Panc1 (cell line): ENCODE measurements around the gene SGMS1. TPM values are rescaled to one million over a fixed set of nuclear protein-coding genes. Genes with fewer than 3 reads are reported as not detected.

Experiments used
- ATAC-seq: fragments of 200-7000 bp; cut with Tn5 transposase; 2 replicates; pipeline ENCODE4 v1.9.1; 2020; ENCODE audit warnings: mild to moderate bottlenecking, moderate library complexity
- BruUV-seq: library from RNA; stranded (reverse); fragments of 400-500 nt; replicated peaks from 2 replicates; lab custom pipeline; 2021; lab: Mats Ljungman, UMichigan
- CTCF ChIA-PET: fragments of 300-600 bp; sonication (Branson Sonifier 250); formaldehyde crosslinking; loops from one replicate; lab custom pipeline; 2022; ENCODE audit warnings: antibody characterized with exemption; lab: Charles Lee
- POLR2A ChIA-PET: fragments of 300-600 bp; sonication (Branson Sonifier 250); formaldehyde crosslinking; loops from one replicate; lab custom pipeline; 2022; ENCODE audit warnings: antibody characterized with exemption; lab: Charles Lee
- DNase-seq: peaks from one replicate; pipeline ENCODE4 v3.0.0-alpha.2; 2010; ENCODE audit warnings: low read depth, low spot score
- H3K27ac ChIP-seq: 2 replicates; pipeline ENCODE4 v1.5.1; 2011; ENCODE audit warnings: mild to moderate bottlenecking, low read length, inconsistent platforms
- H3K27me3 ChIP-seq: fragments of 200-500 bp; sonication (Bioruptor generic); 2 replicates; pipeline ENCODE4 v1.6.0; 2014; ENCODE audit warnings: low read length, inconsistent platforms; ENCODE audit not compliant: control insufficient read depth, insufficient read depth
- H3K36me3 ChIP-seq: fragments of 200-500 bp; sonication (Bioruptor generic); 2 replicates; pipeline ENCODE4 v1.5.1; 2014; ENCODE audit warnings: inconsistent platforms, mild to moderate bottlenecking, low read length, moderate library complexity; ENCODE audit not compliant: control insufficient read depth, insufficient read depth
- H3K4me1 ChIP-seq: 2 replicates; pipeline ENCODE4 v1.5.1; 2011; ENCODE audit warnings: inconsistent platforms, mild to moderate bottlenecking, low read length, moderate library complexity; ENCODE audit not compliant: control insufficient read depth, insufficient read depth
- H3K4me3 ChIP-seq, 2 experiments: 2 replicates each; pipeline ENCODE4 v1.5.1; 2011 to 2012; ENCODE audit warnings: low read depth in 2 of 2, low read length in 2 of 2, mild to moderate bottlenecking in 2 of 2, inconsistent platforms in 1 of 2, moderate library complexity in 1 of 2
- H3K9me3 ChIP-seq: fragments of 200-500 bp; sonication (Bioruptor generic); 2 replicates; pipeline ENCODE4 v1.5.1; 2014; ENCODE audit warnings: low read depth, mild to moderate bottlenecking, inconsistent platforms, low read length, moderate library complexity; ENCODE audit not compliant: control insufficient read depth, insufficient read depth
- POLR2AphosphoS5 ChIP-seq: IDR thresholded peaks from 2 replicates; pipeline ENCODE4 v1.6.1; 2012; ENCODE audit warnings: mild to moderate bottlenecking, low read depth, low read length, moderate library complexity
- SIN3A ChIP-seq: IDR thresholded peaks from 2 replicates; pipeline ENCODE4 v1.6.1; 2012; ENCODE audit warnings: low read depth, mild to moderate bottlenecking, low read length, moderate library complexity, borderline replicate concordance; ENCODE audit not compliant: insufficient read depth
- TCF7L2 ChIP-seq: IDR thresholded peaks from 2 replicates; pipeline ENCODE4 v1.6.1; 2011; ENCODE audit warnings: mild to moderate bottlenecking, low read depth, low read length, inconsistent platforms
- in situ Hi-C: cut with HindIII; loops from 2 replicates; pipeline ENCODE4 v1.10.0; 2016; ENCODE audit warnings: low sequenced_read_pairs, low pct_unique_long_range_greater_than_20kb
- intact Hi-C: fragments of 100-400 bp; cut with micrococcal nuclease; formaldehyde crosslinking; loops from one replicate; pipeline ENCODE4 v1.10.0; 2022; ENCODE audit not compliant: unreplicated experiment
- total RNA-seq: library from RNA; stranded (reverse); gene quantifications from one replicate; pipeline ENCODE4 v1.2.1, GENCODE V29; 2021; ENCODE audit not compliant: unreplicated experiment
- TF ChIP-seq, protein P1 (sequence below): fragments of 450-650 bp; IDR thresholded peaks from 2 replicates; pipeline ENCODE4 v1.5.1; 2017; ENCODE audit warnings: mild to moderate bottlenecking
- TF ChIP-seq, protein P2 (sequence below), 2 experiments: IDR thresholded peaks; 2 replicates each; pipeline ENCODE4 v1.6.1; 2011 to 2012; ENCODE audit warnings: low read depth in 2 of 2, control low read depth in 1 of 2, low read length in 1 of 2, mild to moderate bottlenecking in 1 of 2, moderate library complexity in 1 of 2; ENCODE audit not compliant: insufficient read depth in 1 of 2

SGMS1 gene
- total RNA-seq, 1 experiment from 2014 or later, result 22.0 TPM

DNA sequence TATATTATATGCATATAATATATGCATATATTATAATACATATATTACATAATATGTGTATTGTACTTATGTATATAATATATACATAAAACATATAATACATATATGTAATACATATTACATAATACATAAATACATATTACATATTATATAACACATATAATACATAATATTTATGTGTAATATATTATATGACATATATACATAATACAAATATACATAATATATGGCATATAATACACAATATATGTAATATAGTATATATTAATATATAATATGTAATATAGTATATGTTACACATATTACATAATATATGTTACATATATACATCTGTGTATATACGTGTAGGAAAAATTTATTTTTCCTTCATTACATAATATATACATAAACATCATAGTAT is 63.4 kb downstream of the SGMS1 start:
- H3K27me3 ChIP-seq, result no peaks in the 10 kb centered on the region
- ChIA-PET CTCF (no interaction called here), POLR2A (no interaction called here)
- no peak overlapping the region for H3K4me3 ChIP-seq
- DNase-seq (no peak), ATAC-seq (no peak)
- in situ Hi-C loops (no loop called here), intact Hi-C loops (loop anchor here (2.0 kb wide), 1 partner anchor 62 kb away; the partner anchor contains the start of gene SGMS1)
- BruUV-seq, result no TSS peak
- TF ChIP-seq, protein P1, sequence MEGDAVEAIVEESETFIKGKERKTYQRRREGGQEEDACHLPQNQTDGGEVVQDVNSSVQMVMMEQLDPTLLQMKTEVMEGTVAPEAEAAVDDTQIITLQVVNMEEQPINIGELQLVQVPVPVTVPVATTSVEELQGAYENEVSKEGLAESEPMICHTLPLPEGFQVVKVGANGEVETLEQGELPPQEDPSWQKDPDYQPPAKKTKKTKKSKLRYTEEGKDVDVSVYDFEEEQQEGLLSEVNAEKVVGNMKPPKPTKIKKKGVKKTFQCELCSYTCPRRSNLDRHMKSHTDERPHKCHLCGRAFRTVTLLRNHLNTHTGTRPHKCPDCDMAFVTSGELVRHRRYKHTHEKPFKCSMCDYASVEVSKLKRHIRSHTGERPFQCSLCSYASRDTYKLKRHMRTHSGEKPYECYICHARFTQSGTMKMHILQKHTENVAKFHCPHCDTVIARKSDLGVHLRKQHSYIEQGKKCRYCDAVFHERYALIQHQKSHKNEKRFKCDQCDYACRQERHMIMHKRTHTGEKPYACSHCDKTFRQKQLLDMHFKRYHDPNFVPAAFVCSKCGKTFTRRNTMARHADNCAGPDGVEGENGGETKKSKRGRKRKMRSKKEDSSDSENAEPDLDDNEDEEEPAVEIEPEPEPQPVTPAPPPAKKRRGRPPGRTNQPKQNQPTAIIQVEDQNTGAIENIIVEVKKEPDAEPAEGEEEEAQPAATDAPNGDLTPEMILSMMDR, result no peak
- TF ChIP-seq POLR2AphosphoS5 (no peak), SIN3A (no peak), TCF7L2 (no peak)
- TF ChIP-seq, protein P2, sequence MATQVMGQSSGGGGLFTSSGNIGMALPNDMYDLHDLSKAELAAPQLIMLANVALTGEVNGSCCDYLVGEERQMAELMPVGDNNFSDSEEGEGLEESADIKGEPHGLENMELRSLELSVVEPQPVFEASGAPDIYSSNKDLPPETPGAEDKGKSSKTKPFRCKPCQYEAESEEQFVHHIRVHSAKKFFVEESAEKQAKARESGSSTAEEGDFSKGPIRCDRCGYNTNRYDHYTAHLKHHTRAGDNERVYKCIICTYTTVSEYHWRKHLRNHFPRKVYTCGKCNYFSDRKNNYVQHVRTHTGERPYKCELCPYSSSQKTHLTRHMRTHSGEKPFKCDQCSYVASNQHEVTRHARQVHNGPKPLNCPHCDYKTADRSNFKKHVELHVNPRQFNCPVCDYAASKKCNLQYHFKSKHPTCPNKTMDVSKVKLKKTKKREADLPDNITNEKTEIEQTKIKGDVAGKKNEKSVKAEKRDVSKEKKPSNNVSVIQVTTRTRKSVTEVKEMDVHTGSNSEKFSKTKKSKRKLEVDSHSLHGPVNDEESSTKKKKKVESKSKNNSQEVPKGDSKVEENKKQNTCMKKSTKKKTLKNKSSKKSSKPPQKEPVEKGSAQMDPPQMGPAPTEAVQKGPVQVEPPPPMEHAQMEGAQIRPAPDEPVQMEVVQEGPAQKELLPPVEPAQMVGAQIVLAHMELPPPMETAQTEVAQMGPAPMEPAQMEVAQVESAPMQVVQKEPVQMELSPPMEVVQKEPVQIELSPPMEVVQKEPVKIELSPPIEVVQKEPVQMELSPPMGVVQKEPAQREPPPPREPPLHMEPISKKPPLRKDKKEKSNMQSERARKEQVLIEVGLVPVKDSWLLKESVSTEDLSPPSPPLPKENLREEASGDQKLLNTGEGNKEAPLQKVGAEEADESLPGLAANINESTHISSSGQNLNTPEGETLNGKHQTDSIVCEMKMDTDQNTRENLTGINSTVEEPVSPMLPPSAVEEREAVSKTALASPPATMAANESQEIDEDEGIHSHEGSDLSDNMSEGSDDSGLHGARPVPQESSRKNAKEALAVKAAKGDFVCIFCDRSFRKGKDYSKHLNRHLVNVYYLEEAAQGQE (IDR thresholded peaks at IDR 0.05; ENCODE audit: insufficient read depth in 1 of 2, low read depth in 2 of 2, low read length in 1 of 2), result no peak
- H3K4me1 ChIP-seq, result peaks cover 13% of the 10 kb centered on the region
- no peaks in the 10 kb centered on the region for H3K9me3 ChIP-seq
- no peaks in the 10 kb centered on the region for H3K36me3 ChIP-seq
- H3K27ac ChIP-seq, result no peak overlapping the region

DNA sequence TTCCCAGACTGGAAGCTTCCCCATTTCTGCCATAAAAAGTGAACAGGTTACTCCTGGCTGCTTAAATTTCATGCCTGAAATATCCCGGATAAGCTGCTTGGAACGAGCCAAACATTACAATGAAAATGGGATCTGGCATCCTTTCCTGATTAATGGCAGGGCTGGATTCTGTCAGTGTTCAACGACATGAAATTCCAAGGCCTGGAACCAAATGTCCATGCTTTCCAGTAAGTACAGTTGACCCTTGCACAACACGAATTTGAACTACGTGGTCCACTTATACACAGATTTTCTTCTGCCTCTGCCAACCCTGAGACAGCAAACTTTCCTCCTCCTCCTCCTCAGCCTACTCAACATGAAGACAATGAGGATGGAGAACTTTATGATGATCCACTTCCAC is 65.4 kb downstream of the SGMS1 start:
- in situ Hi-C loops, result no loop called here
- POLR2A ChIA-PET, result no interaction called here
- intact Hi-C loops, result no loop called here

More for the DNA sequence above, 65.4 kb downstream of the SGMS1 start:
- TF ChIP-seq, protein P2 (IDR thresholded peaks at IDR 0.05; ENCODE audit: insufficient read depth in 1 of 2, low read depth in 2 of 2, low read length in 1 of 2), result no peak
- no peak for TF ChIP-seq POLR2AphosphoS5
- no peak for TF ChIP-seq TCF7L2
- no peak for TF ChIP-seq SIN3A
- TF ChIP-seq, protein P1, result no peak
- CTCF ChIA-PET, result interaction anchor here (0.6 kb wide), 1 partner anchor 468 kb away, joined by 4 read pairs; no protein-coding TSS in a partner anchor
- Histone ChIP-seq H3K27me3 (no peaks in the 10 kb centered on the region), H3K4me3 (no peak overlapping the region), H3K36me3 (no peaks in the 10 kb centered on the region), H3K27ac (no peak overlapping the region), H3K4me1 (peaks cover 13% of the 10 kb centered on the region), H3K9me3 (no peaks in the 10 kb centered on the region)
- no peak for DNase-seq
- no peak for ATAC-seq
- no TSS peak for BruUV-seq
